GM21619 (cell line): ENCODE results near the gene ULBP3.

Experiments used
- ATAC-seq: cut with Tn5 transposase; IDR thresholded peaks from one replicate; pipeline ENCODE4 v1.9.1; 2021; ENCODE audit not compliant: unreplicated experiment

The ULBP3 gene

GRCh38 chr6:150068720-150069648 lies at the start of gene ULBP3:
Gene ULBP3 (minus strand): TSS chr6:150069121. CDS start chr6:150069066, 55 bp downstream.
- peak; percentile 68 for ATAC-seq

- no peak for ATAC-seq
Measured at GRCh38 chr6:150118627-150119026, 49.7 kb upstream of the ULBP3 start.

GRCh38 chr6:150118203-150118602 lies 49.3 kb upstream of the ULBP3 start:
- ATAC-seq, result no peak

- no peak for ATAC-seq
Measured at GRCh38 chr6:150116200-150116800, 47.4 kb upstream of the ULBP3 start.

- no peak for ATAC-seq
Measured at GRCh38 chr6:150115769-150116168, 46.8 kb upstream of the ULBP3 start.

- ATAC-seq, result no peak
Measured at GRCh38 chr6:150112233-150112632, 43.3 kb upstream of the ULBP3 start.

- ATAC-seq, result no peak
Measured at GRCh38 chr6:150102750-150103270, 33.9 kb upstream of the ULBP3 start.

- no peak for ATAC-seq
Measured at GRCh38 chr6:150100745-150101144, 31.8 kb upstream of the ULBP3 start.

- ATAC-seq, result no peak
Measured at GRCh38 chr6:150099953-150100352, 31.0 kb upstream of the ULBP3 start.

GRCh38 chr6:150099546-150099945 lies 30.6 kb upstream of the ULBP3 start:
- ATAC-seq, result no peak

- no peak for ATAC-seq
Measured at GRCh38 chr6:150098155-150098554, 29.2 kb upstream of the ULBP3 start.

GRCh38 chr6:150093397-150093796 lies 24.5 kb upstream of the ULBP3 start:
- no peak for ATAC-seq

GRCh38 chr6:150091476-150091875 lies 22.6 kb upstream of the ULBP3 start:
- no peak for ATAC-seq

GRCh38 chr6:150090328-150090727 lies 21.4 kb upstream of the ULBP3 start:
- no peak for ATAC-seq

- ATAC-seq, result no peak
Measured at GRCh38 chr6:150088481-150089154, 19.7 kb upstream of the ULBP3 start.

GRCh38 chr6:150087336-150087735 lies 18.4 kb upstream of the ULBP3 start:
- no peak for ATAC-seq

GRCh38 chr6:150086026-150086425 lies 17.1 kb upstream of the ULBP3 start:
- no peak for ATAC-seq

- ATAC-seq, result no peak
Measured at GRCh38 chr6:150084426-150084825, 15.5 kb upstream of the ULBP3 start.

GRCh38 chr6:150083839-150084238 lies 14.9 kb upstream of the ULBP3 start:
- no peak for ATAC-seq

- ATAC-seq, result no peak
Measured at GRCh38 chr6:150081702-150082101, 12.8 kb upstream of the ULBP3 start.

GRCh38 chr6:150079604-150080003 lies 10.7 kb upstream of the ULBP3 start:
- no peak for ATAC-seq

- no peak for ATAC-seq
Measured at GRCh38 chr6:150078788-150079187, 9.9 kb upstream of the ULBP3 start.
